Liver (tissue), 9 donors: ENCODE data around the gene PRKN. TPM values are rescaled to one million over a fixed set of nuclear protein-coding genes. Genes with fewer than 3 reads are reported as not detected.

Source experiments
- DNase-seq: peaks from one replicate; pipeline ENCODE4 v3.0.0-alpha.2; 2017; ENCODE audit warnings: low spot score
- H3K27ac ChIP-seq, 2 donors: one replicate each; pipeline ENCODE4 v1.7.0; 2013; ENCODE audit warnings: inconsistent platforms in 2 of 2, low read length in 2 of 2, control low read depth in 1 of 2, low read depth in 1 of 2, mild to moderate bottlenecking in 1 of 2
- H3K27me3 ChIP-seq, 4 donors: one replicate each; pipeline versions ENCODE4 v1.6.1 to v1.7.0; 2013; ENCODE audit warnings: low read length in 3 of 4, inconsistent platforms in 1 of 4, mild to moderate bottlenecking in 1 of 4, moderate library complexity in 1 of 4; ENCODE audit not compliant: control insufficient read depth in 4 of 4, insufficient read depth in 4 of 4
- H3K36me3 ChIP-seq, 4 donors: one replicate each; pipeline versions ENCODE4 v1.6.1 to v1.7.0; 2013; ENCODE audit warnings: low read length in 3 of 4, mild to moderate bottlenecking in 3 of 4, low read depth in 1 of 4, moderate library complexity in 1 of 4; ENCODE audit not compliant: control insufficient read depth in 4 of 4, insufficient read depth in 3 of 4
- H3K4me1 ChIP-seq, 4 donors: one replicate each; pipeline versions ENCODE4 v1.6.1 to v1.7.0; 2013; ENCODE audit warnings: low read length in 3 of 4, mild to moderate bottlenecking in 3 of 4, moderate library complexity in 1 of 4; ENCODE audit not compliant: control insufficient read depth in 4 of 4, insufficient read depth in 4 of 4
- H3K4me3 ChIP-seq, 3 donors: one replicate each; pipeline versions ENCODE4 v1.6.1 to v1.7.0; 2013; ENCODE audit warnings: low read length in 3 of 3, control low read depth in 1 of 3, low read depth in 1 of 3, mild to moderate bottlenecking in 1 of 3
- H3K9ac ChIP-seq, 2 donors: one replicate each; pipeline ENCODE4 v1.7.0; 2013; ENCODE audit warnings: low read length in 2 of 2, mild to moderate bottlenecking in 2 of 2, moderate library complexity in 2 of 2, control low read depth in 1 of 2, low read depth in 1 of 2
- H3K9me3 ChIP-seq, 4 donors: one replicate each; pipeline versions ENCODE4 v1.6.1 to v1.7.0; 2013; ENCODE audit warnings: low read length in 3 of 4; ENCODE audit not compliant: control insufficient read depth in 4 of 4
- ATF3 ChIP-seq: IDR thresholded peaks from 2 replicates; pipeline ENCODE4 v1.6.1; 2016; ENCODE audit warnings: antibody characterized with exemption
- CTCF ChIP-seq: fragments of 150-350 bp; IDR thresholded peaks from 2 replicates; pipeline ENCODE4 v1.5.1; 2017; ENCODE audit warnings: improper control_type of control experiment, low read depth, low read length; ENCODE audit not compliant: missing input control
- EGR1 ChIP-seq, 2 donors: IDR thresholded peaks; 2 replicates each; pipeline ENCODE4 v1.6.1; 2016 to 2018; ENCODE audit warnings: antibody characterized with exemption in 2 of 2, low read depth in 2 of 2
- FOXA1 ChIP-seq: IDR thresholded peaks from 2 replicates; pipeline ENCODE4 v1.6.1; 2016; ENCODE audit warnings: antibody characterized with exemption
- FOXA2 ChIP-seq: IDR thresholded peaks from 2 replicates; pipeline ENCODE4 v1.6.1; 2016; ENCODE audit warnings: antibody characterized with exemption
- GABPA ChIP-seq, 2 donors: IDR thresholded peaks in 1 of 2; conservative IDR thresholded peaks in 1 of 2; 2 replicates each; pipeline ENCODE4 v1.6.1; 2016; ENCODE audit warnings: antibody characterized with exemption in 2 of 2, mild to moderate bottlenecking in 1 of 2, moderate library complexity in 1 of 2
- HNF4A ChIP-seq, 2 donors: conservative IDR thresholded peaks; 2 replicates each; pipeline ENCODE4 v1.6.1; 2016; ENCODE audit warnings: antibody characterized with exemption in 2 of 2, mild to moderate bottlenecking in 2 of 2
- HNF4G ChIP-seq: IDR thresholded peaks from 2 replicates; pipeline ENCODE4 v1.6.1; 2016; ENCODE audit warnings: antibody characterized with exemption
- JUND ChIP-seq, 2 donors: IDR thresholded peaks; 2 replicates each; pipeline ENCODE4 v1.6.1; 2016; ENCODE audit warnings: antibody characterized with exemption in 2 of 2
- MAX ChIP-seq: IDR thresholded peaks from 2 replicates; pipeline ENCODE4 v1.6.1; 2016; ENCODE audit warnings: antibody characterized with exemption
- NR2F2 ChIP-seq: IDR thresholded peaks from 2 replicates; pipeline ENCODE4 v1.6.1; 2016; ENCODE audit warnings: antibody characterized with exemption
- RAD21 ChIP-seq, 2 donors: IDR thresholded peaks; 2 replicates each; pipeline ENCODE4 v1.6.1; 2016; ENCODE audit warnings: antibody characterized with exemption in 2 of 2, mild to moderate bottlenecking in 2 of 2
- REST ChIP-seq: IDR thresholded peaks from 2 replicates; pipeline ENCODE4 v1.6.1; 2016; ENCODE audit warnings: antibody characterized with exemption, mild to moderate bottlenecking
- RXRA ChIP-seq, 2 donors: IDR thresholded peaks; 2 replicates each; pipeline ENCODE4 v1.6.1; 2017 to 2018; ENCODE audit warnings: antibody characterized with exemption in 2 of 2, mild to moderate bottlenecking in 1 of 2
- TAF1 ChIP-seq: conservative IDR thresholded peaks from 2 replicates; pipeline ENCODE4 v1.6.1; 2016; ENCODE audit warnings: antibody characterized with exemption, mild to moderate bottlenecking
- YY1 ChIP-seq: IDR thresholded peaks from 2 replicates; pipeline ENCODE4 v1.6.1; 2016; ENCODE audit warnings: antibody characterized with exemption, mild to moderate bottlenecking
- ZBTB33 ChIP-seq: IDR thresholded peaks from 2 replicates; pipeline ENCODE4 v1.6.1; 2016; ENCODE audit warnings: antibody characterized with exemption
- WGBS: extraction: QIAGEN DNeasy Blood & Tissue Kit; methylation state at CpG from one replicate; pipeline ENCODE4 v1.1.7; 2013; 5-methylcytosine and 5-hydroxymethylcytosine counted together
- polyA plus RNA-seq, 2 donors: library from polyadenylated mRNA; stranded (reverse) in 1 of 2; unstranded in 1 of 2; fragments of 200-250 nt in 1 of 2; fragments of >200 nt in 1 of 2; fragmentation: Nextera tagmentation in 1 of 2; extraction: Ambion mirVana in 1 of 2; gene quantifications; one replicate each; pipeline versions ENCODE4 v1.2.1 to v1.2.3, GENCODE V29; 2013 to 2015
- total RNA-seq, 2 donors: library from RNA; depleted of rRNA; stranded (reverse); fragments of >200 nt; gene quantifications; one replicate each; pipeline ENCODE4 v1.2.3, GENCODE V29; 2014
- donor health status: healthy.
- donor health status: healthy.
- donor health status: healthy.
- donor health status: healthy.
- donor health status: healthy.

The PRKN gene
- total and polyA plus RNA-seq, 4 donors: 0.47 to 4.1 (median 3.2) TPM

GRCh38 chr6:161829291-161829729, 898.3 kb downstream of the PRKN start:
- TF ChIP-seq FOXA1: no peak
- TF ChIP-seq GABPA (IDR thresholded peaks at IDR 0.05 in 1 of 2, conservative IDR thresholded peaks at IDR 0.05 in 1 of 2): no peak
- TF ChIP-seq TAF1: no peak
- no peak for TF ChIP-seq EGR1 (IDR thresholded peaks at IDR 0.05; ENCODE audit: low read depth in 2 of 2)
- no peak for TF ChIP-seq JUND (IDR thresholded peaks at IDR 0.05)
- TF ChIP-seq RXRA (IDR thresholded peaks at IDR 0.05): no peak
- TF ChIP-seq ZBTB33: no peak
- no peak for TF ChIP-seq ATF3
- TF ChIP-seq NR2F2: no peak
- no peak for TF ChIP-seq MAX
- no peak for TF ChIP-seq HNF4G
- no peak for TF ChIP-seq YY1
- TF ChIP-seq RAD21 (IDR thresholded peaks at IDR 0.05): no peak
- no peak for TF ChIP-seq CTCF
- TF ChIP-seq REST: no peak
- 83% methylated on average over 9 of the region's 9 CpGs for WGBS
- no peak overlapping the region for H3K9ac ChIP-seq

GRCh38 chr6:161828355-161828754, 899.2 kb downstream of the PRKN start:
- Histone ChIP-seq H3K9me3 (no peaks in the 10 kb centered on the region), H3K27ac (no peak overlapping the region), H3K36me3 (no peaks in the 10 kb centered on the region), H3K27me3 (no peaks in the 10 kb centered on the region), H3K9ac (no peak overlapping the region), H3K4me1 (no peaks in the 10 kb centered on the region), H3K4me3 (no peak overlapping the region)
- WGBS: 77% methylated on average over 9 of the region's 9 CpGs
- DNase-seq: no peak
- TF ChIP-seq HNF4A (conservative IDR thresholded peaks at IDR 0.05): no peak
- no peak for TF ChIP-seq NR2F2
- no peak for TF ChIP-seq MAX
- no peak for TF ChIP-seq FOXA2
- TF ChIP-seq REST: no peak
- TF ChIP-seq ATF3: no peak
- TF ChIP-seq RAD21 (IDR thresholded peaks at IDR 0.05): no peak
- no peak for TF ChIP-seq TAF1
- TF ChIP-seq RXRA (IDR thresholded peaks at IDR 0.05): no peak
- TF ChIP-seq EGR1 (IDR thresholded peaks at IDR 0.05; ENCODE audit: low read depth in 2 of 2): no peak
- no peak for TF ChIP-seq ZBTB33
- no peak for TF ChIP-seq FOXA1

More at GRCh38 chr6:161829291-161829729, 898.3 kb downstream of the PRKN start:
- no peak overlapping the region for H3K27ac ChIP-seq
- no peak for DNase-seq
- no peaks in the 10 kb centered on the region for H3K4me1 ChIP-seq
- H3K36me3 ChIP-seq: no peaks in the 10 kb centered on the region
- no peak overlapping the region for H3K4me3 ChIP-seq
- H3K9me3 ChIP-seq: no peaks in the 10 kb centered on the region
- no peaks in the 10 kb centered on the region for H3K27me3 ChIP-seq
